ENCODE measurements around the gene APOL3.
"Not testable (repeated sequence)": the region's sequence is repeated elsewhere in the genome, so short reads cannot be mapped to it uniquely, and the experiment has no call there.

APOL3 gene

GRCh38 chr22:36192542-36192941 is 32.0 kb upstream of the APOL3 start:
- no peak for DNase-seq (ENCODE audit: low spot score)

DNA sequence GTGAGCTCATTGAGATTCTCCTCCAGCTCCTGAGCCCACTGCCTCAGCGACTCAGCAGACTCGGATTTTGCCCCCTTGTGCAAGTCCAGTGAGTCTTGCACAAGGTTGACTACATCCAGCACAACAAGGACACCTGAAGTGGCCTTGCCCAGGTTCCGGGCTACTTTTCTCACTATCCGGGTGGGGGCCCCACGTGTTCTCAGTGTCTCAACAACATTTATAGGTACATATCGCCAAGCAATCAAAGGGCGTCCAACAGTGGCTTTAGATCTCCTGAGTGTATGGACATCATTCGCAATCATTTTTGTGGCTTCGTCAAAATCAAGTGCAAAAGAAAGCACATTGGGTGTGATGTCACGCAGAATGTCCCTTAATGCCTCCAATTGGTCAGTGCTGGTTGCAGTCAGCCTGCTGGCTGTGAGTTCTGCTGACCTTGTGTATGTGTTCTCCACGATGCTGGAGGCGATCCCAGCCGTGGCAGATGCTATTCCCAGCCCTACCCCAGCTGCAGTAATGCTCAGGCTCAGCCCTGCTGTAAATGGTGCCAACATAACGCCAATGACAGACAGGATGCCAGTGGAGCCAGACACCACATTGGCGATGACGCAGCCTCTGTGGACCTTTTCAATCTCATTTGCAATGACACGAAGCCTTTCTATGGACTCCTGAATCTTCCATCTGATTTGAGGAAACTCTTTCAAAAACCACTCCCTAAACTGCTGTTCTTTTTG is 30.7 kb upstream of the APOL3 start:
- no peak for DNase-seq (ENCODE audit: low spot score)

- not testable (repeated sequence) for DNase-seq (ENCODE audit: low spot score)
Observed at GRCh38 chr22:36187862-36188261, 27.3 kb upstream of the APOL3 start.

- no peak for DNase-seq (ENCODE audit: low spot score)
Observed at GRCh38 chr22:36185828-36186624, 25.5 kb upstream of the APOL3 start.

GRCh38 chr22:36184433-36185025 is 24.0 kb upstream of the APOL3 start:
- DNase-seq (ENCODE audit: low spot score), result no peak

DNA sequence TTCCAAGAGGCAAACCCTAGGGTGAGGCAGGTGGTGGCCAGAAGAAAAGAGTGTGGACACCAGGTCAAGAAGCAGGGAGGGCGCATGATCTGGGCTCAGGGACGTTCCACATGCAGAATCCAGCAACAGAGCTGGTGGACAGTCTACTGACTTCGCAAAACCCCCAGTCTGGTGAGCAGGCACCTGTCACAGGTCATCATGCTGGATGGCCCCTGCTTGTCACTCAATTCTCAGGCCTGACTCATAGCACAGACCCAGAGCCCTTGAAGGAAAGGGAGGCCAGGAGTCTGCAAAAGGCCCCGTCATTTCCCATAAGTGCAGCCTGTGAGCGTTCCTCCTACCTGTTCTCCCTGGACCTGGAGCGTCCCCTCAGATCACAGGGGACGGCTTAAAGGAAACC is 22.9 kb upstream of the APOL3 start:
- no peak for DNase-seq (ENCODE audit: low spot score)

GRCh38 chr22:36182857-36183256 is 22.3 kb upstream of the APOL3 start:
- no peak for DNase-seq (ENCODE audit: low spot score)

GRCh38 chr22:36182056-36182455 is 21.5 kb upstream of the APOL3 start:
- no peak for DNase-seq (ENCODE audit: low spot score)

DNA sequence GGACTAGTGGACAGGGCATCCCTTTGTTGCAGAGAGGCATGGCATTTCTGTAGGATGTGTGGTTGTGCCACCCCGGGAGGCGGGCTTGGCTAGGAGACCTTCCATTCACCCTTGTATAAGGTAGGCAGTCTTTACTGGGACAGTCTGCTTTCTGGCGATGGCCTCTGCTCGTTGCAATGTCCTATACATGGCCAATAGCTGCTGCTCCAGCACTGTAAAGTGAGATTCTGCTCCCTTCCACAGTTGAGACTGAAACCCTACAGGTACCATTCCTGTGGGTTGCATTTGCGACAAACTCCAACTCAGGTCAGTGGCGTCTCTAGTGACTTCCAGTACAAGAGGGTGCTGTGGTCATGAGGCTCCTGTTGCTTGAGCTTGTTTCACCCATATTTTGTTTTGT is 20.4 kb upstream of the APOL3 start:
- DNase-seq (ENCODE audit: low spot score), result no peak

DNA sequence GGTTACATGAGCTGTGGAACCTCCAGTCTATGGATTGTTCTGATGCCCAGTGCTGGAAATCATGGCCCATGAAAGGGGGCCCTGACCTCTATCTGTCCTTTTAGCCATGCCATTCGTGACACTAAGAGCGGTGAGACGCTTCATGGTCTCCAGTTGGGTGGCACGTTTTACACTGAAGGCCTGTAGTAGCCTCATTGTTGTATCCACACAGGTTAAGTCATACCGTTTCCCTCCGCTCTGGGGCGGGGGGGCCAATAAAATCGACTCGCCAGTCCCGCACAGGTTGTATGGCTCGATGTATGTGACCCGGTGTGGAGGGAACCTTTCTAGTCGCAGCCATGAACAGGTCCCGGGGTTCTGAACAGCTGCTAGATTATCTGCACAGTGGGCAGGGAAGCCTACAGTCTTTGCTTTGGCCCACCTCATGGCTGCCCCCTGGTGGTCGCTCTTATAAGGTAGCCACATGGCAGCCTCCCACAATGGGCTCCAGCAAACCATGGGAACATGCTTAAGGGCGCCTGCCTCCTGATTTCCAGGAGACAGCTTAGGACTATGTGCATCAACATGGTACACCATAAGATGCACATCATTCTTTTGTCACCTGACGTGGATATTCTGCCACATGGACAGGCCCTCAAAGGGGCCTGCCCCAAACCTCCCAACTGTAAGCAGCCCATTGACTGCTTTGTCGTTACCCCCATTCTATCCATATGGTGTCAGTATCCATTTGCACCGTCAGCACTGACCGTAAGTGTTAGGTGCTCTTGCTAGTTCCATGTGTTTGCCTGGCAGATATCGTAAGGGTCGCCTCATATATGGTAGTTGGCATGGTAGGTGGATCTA is 19.7 kb upstream of the APOL3 start:
- peak; percentile 84 for DNase-seq (ENCODE audit: low spot score)

DNA sequence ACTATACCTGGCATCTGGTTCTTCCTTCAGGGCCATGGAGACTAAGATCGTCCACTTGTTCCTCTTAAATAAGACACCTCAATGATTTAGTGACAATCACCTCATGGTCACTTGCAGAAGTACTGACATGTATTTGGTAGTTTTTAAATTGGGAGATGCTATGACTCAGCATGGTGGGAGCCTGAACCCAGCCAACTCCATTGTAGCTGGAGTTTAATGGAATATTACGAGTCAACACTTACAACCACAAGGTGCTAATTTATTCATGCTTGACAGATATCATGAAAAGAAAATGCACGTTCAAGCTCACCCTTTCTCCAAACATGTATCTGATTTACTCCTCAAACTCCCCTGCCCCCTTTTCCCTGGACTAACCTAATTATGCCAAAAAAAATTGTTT is 16.6 kb upstream of the APOL3 start:
- DNase-seq (ENCODE audit: low spot score), result no peak

- no peak for DNase-seq (ENCODE audit: low spot score)
Observed at GRCh38 chr22:36175892-36176291, 15.3 kb upstream of the APOL3 start.

DNA sequence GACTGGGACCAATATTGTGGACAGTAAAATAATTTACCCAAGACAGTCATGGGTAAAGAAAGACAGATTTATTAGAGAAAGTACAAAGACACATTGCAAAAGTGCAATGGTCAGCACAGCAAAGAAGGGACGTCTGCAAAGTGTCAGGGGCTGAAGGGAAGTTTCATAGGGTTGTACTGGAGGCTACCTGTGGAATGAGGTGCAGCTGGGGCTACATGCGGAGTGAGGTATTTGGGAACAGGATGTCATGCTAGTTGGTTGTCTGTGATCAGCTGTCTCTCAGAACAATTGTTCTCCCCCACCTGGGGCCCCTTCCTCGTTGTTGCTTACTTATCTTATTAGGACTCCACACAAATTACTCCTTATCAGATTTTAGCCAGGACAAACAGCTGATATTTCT is 11.4 kb upstream of the APOL3 start:
- DNase-seq (ENCODE audit: low spot score), result no peak

DNA sequence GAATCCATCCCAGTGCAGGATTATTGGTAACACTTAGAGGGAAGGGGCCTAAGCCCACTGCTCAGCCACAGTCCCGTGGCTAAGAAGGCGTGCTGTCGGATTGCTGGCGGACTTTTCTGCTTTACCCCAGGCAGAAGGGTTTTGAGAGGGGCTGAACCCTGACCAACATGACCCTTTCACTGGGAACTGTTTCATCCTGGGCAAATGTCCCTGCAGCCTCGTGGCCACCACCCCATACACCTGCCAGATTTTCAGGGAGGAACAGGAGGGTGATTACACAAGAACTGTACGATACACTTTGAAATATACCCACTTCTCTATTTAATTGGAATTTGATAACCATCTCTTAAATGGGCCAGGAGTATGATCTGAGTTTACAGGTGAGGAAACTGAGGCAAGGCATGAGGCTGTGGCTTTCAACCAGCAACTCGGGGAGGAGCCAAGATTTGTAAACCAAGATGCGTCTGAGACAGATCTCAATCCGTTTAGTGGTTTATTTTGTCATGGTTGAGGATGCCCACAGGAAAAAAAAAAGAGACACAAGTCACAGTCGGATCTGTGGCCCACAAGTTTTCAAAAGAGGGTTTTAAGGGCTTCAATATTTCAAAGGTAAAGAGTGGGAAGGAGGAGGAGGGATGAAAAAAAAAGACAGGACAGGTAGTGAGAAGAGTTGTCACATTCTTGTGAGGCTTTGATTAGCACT is 6.1 kb upstream of the APOL3 start:
- no peak for DNase-seq (ENCODE audit: low spot score)

DNA sequence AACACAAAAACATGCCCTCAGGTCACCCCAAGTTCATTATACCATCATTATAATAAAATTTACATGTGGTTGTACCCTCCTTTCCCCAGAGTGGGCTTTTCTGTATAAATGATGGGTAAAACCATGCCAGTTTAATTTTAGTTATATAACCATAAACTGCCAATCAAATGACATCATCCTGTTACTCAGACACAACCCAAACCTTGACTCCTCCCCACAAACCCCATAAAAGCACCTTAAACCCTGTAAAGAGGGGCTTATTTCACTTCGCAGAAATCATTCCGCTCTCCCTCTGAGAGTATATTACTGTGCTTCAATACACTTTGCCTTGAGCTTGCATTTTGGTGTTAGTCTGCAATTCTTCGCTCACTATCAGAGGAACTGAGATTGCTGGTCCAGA is 5.5 kb upstream of the APOL3 start:
- no peak for DNase-seq (ENCODE audit: low spot score)

DNA sequence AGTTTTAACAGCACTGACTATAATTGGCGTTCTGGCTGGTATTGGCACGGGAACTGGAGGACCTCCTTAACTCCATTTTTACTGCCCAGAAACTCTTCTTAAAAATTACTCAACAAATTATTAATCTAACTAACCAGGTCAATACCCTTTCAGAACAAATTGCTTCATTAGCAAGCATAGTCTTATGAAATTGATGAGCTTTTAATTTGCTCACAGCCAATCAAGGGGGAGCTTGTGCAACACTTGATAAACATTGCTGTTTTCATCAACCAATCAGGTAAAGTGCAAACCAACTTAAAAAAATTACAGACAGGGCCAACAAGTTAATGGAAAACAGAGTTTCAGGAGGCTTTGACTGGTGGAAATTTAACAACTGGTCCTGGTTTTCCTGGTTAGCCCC is 4.6 kb upstream of the APOL3 start:
- no peak for DNase-seq (ENCODE audit: low spot score)

GRCh38 chr22:36164621-36165020 is 4.1 kb upstream of the APOL3 start:
- DNase-seq (ENCODE audit: low spot score), result no peak

- DNase-seq (ENCODE audit: low spot score), result no peak
Observed at GRCh38 chr22:36163497-36163896, 2.9 kb upstream of the APOL3 start.

DNA sequence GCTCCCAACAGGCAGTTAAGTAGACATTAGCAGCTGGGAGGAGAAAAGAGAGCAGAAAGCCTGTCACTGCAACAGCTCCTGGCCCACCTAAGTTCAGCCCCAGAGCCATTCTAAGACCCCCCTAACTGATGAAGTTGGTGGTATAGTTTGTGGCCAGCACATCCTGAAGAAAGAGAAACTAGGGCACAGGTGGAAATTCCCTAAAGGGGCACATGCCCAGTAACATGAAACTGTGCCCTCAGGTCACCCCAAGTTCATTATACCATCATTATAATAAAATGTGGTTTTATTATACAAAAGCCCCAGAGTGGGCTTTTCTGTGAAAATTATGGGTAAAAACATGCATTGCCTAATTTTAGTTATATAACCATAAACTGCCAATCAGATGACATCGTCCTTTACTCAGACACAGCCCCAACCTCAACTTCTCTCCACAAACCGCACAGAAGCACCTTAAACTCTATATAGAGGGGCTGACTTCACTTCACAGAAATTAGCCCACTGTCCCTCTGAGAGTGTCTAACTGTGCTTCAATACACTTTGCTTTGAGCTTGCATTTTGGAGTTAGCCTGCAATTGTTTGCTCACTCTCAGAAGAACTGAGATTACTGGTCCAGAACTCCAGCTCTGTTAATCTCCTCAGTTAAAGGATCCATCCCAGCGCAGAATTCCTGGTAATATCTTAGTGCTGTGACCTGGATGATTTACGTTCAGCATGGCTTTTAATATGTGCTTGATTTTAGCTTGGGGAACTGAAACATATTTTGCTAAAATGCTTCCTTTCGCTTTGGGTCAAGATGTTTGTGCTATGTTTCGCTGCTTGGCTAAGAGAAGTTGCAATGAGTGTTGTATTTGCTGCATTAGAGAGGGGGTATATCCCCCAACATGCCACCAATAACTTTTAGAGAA is 1.8 kb upstream of the APOL3 start:
- DNase-seq (ENCODE audit: low spot score), result peak; percentile 63

DNA sequence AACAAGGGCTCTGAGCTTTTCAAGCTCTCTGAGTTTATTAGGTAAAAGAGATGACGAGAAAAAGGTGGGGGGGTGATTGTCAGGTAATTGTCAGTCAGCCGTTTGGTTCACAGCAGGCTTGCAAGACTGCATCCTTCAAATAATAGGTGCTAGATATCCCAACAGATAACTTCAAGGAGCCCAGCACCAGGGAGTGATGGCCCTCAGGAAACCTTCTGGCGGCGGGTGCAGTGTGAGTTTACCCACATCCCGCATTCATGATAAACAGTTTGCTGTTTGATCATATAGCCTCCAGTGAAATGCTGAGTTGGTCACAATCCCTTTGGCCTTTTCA is 1.2 kb upstream of the APOL3 start:
- not testable (repeated sequence) for DNase-seq (ENCODE audit: low spot score)
